Measurements from ENCODE around the gene DIS3L.
A peak's percentile ranks its signal among the peaks of the same experiment; 100 is the strongest.
"Not testable (repeated sequence)": the region's sequence is repeated elsewhere in the genome, so short reads cannot be mapped to it uniquely, and the experiment has no call there.

The DIS3L gene

DNA sequence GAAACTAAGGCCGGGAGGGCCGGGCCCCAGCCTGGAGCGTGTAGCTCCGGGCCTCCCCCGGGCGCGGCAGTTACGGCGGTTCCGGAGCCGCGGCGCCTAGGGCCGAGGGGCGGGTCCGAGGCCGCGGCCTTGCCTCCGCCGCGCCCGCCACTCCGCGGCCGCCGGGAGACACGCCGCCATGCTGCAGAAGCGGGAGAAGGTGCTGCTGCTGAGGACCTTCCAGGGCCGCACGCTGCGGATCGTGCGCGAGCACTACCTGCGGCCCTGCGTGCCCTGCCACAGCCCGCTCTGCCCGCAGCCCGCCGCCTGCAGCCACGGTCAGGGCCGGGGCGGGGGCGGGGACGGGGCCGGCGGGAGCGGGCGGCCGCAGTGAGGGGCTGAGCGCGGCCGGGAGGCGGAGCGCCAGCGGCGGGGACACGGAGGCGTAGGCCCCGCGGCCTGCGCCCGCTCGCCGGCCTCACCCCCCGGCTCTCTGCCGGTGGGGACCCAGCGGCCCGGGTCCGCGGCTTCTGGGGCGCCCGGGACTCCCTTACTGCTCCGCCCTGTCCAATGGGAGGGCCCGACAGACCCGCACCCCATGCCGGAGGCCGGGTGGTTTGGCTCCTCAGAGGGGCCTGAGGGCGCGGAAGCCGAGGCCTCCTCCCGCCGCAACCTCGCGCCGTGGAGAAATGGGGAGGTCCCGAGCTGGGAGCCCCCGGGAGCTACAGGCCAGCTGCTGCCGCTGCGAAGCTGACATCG, at the start of gene DIS3L:
Gene DIS3L (plus strand): TSS at position 150 of the 738 bp plus-strand sequence. CDS start 29 bp downstream, at position 179.
- DNase-seq = peak; percentile 77

GRCh38 chr15:66245832-66246231, 47.5 kb upstream of the DIS3L start:
- not testable (repeated sequence) for DNase-seq

DNA sequence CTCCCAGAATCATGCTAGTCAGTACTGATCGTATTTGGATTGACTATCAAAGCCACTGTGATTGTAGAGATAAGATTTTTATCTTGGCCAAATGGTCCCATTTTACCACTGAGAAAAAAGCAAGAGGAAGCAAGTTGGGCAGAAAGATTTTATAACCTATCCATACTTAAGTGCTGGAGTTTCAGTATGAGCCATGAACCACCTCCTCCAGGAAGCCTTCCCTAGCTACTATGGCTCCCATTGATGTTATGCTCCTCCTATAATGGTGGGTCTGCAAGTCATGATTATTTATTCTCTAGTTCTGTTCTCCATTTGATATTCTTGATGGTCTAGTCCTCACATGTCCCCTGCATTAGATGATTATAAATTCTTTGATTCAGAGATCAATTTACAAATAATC, 46.4 kb upstream of the DIS3L start:
- DNase-seq = no peak

GRCh38 chr15:66249605-66250174, 43.7 kb upstream of the DIS3L start:
- DNase-seq = no peak

GRCh38 chr15:66251065-66251789, 42.1 kb upstream of the DIS3L start:
- DNase-seq = no peak

DNA sequence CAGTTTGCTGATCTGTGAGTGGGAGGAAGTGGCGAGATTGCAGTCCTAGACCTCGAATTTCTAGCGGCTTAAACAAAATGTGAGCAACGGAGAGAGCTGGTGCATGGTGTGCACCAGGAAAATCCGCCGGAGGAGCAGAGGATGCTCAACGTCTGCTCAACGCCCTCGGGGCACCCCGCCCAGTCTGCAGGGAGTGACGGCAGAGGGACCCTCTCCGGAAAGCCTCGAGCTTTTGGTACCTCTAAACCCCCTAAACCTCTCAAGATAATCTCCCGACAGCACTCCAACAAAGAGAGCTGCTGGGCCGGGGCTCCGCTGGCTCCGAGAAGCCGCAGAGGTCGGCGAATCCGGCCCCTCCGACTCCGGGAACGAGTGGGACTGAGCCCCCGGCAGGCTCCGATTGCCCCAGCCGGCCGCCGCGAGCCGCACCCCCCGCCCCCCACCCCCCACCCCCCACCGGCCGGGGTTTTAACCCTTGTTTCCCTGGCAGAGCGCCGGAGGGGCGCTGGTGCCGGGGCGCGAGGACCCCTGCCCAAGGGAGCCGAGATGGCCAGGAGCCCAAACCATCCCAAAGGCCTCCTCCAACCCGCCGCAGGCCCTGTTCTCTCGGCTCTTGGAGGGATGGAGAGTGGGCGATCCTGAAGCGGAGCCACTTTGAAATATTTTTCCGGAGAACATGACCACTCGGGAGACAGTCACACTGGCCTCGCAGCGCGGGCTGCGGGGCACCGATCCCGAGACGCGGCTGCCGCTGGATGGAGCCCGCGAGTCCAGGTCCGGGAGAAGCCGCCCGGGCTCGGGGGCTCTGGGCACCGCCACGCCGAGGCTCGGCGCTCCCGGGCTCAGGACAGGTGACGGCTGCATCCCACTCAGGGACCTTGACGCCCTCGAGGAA, 41.3 kb upstream of the DIS3L start:
- DNase-seq = peak; percentile 67

GRCh38 chr15:66252685-66253417, 40.5 kb upstream of the DIS3L start:
- peak; percentile 56 for DNase-seq

DNA sequence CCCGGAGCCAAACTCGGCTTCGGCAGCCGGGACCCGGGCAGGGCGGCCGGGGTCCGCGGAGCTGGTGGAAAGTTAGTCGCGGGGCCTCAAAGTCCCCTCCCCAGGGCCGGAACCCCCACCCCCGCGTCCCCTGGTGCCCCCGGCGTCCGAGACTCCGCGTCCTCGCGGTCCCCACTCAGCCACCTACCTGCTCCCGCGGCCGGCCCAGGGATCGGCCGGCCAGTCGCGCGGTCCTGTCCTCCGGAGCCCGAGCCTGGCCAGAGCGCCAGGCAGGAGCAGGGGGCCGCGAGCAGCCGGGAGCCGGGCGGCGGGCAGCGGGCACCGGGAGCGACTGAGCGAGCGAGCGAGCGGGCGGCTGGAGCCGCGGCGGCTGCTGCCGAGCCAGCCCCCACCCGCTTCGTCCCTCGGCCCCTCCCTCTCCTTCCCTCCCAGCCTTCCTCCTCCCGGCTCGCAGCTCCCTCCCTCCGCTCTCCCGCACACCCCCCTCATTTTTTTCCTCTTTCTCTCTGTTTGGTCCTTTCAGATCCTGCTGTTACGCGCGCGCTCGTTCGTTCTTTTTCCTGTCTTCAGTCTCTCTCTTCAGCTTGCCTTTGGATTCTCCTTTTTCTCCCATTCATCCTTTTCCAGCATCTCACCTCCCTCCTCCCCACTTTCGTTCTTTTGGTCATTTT, 39.8 kb upstream of the DIS3L start, which contains the start of gene MEGF11:
Gene MEGF11 (minus strand): TSS at position 333 of the 671 bp plus-strand sequence. CDS start 125,347 bp downstream, outside the sequence.
- peak; percentile 71 for DNase-seq

DNA sequence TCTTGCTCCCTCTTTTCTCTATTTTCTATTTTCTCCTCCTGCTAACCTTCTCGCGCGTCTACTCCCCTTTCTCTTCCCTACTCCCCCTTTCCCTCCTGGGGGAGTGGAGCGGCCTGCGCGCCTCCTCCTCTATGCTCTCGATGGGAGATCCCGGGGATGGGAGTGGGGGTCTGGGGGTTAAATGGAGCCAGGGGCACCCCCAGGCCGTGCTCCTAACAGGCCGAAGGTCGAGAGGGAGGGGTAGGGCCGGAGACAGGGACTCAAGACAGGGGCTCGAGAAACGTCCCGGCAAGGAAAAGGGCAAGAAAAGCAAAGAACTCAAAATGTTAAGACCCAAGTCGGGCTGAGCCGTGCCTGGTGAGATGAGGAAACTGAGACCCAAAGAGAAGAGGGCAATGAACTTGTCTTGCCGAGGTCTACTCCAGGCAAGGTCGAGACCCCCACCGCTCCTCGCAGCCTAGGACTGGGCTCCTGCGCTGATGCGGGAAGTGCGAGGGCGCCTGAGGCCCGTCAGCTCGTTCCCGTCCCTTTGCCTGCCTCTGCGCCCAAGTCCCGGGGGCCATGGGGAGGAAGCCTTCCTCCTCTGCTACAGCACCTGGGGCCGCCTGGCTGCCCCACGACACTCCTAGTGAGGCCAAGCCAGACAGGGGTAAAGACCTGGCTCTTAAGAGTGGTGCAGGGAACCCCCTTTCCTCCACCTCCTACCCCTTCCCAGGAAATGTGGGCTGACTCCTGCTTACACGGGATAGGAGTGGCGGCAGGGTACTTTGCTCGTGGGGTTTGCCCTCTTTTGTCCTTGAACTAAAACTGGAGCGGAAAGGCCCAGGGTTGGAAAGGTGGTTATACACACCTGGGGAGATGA, 39.0 kb upstream of the DIS3L start:
- DNase-seq = no peak

- no peak for DNase-seq
These were observed 38.3 kb upstream of the DIS3L start for GRCh38 chr15:66254951-66255676.

- no peak for DNase-seq
These were observed 36.7 kb upstream of the DIS3L start for GRCh38 chr15:66256692-66257091.

- no peak for DNase-seq
These were observed 32.3 kb upstream of the DIS3L start for GRCh38 chr15:66261056-66261455.

DNA sequence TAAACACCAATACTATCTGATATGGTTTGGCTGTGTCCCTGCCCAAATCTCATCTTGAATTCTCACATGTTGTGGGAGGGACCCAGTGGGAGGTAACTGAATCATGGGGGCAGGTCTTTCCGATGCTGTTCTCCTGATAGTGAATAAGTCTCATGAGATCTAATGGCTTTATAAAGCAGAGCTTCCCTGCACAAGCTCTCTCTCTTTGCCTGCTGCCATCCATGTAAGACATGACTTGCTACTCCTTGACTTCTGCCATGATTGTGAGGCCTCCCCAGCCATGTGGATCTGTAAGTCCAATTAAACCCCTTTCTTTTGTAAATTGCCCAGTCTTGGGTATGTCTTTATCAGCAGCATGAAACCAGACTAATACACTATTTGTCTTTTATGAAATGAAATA, 30.5 kb upstream of the DIS3L start:
- not testable (repeated sequence) for DNase-seq

- no peak for DNase-seq
These were observed 28.4 kb upstream of the DIS3L start for GRCh38 chr15:66264859-66265513.

DNA sequence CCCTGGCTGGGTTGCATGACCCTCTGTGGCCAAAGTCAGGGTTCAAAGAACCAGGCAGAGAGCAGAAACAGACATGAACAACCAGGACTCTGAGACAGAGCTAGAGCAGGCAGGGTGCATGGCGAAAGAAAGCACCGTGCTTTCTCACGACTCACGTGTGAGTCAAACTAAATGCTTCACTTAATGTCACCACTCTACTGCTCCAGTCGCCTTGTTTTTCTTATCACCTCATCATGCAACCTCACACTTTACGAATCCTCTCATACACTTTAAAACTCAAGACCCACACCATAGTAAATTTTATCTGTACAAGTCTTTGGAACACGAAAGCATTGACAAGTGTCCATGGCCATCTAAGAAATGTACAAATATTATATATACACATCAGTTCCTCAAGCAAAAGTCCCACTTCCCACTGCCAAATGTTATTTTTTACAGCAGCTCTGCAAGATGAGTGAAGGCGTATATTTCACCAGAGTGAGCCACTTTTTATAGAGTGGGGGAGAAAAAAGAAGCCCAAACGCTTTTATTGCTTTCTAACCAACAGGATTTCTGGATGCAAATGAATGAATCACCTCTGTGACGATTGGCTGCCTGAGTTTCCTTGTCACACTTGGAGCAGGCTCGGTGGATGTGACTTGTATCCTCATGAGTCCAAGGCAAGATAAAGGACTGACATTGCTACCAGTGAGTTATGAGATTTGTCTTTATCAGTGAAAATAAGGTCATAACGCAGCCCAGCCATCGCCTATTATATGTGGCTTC, 23.9 kb upstream of the DIS3L start:
- DNase-seq = no peak

GRCh38 chr15:66270932-66271331, 22.4 kb upstream of the DIS3L start:
- no peak for DNase-seq

DNA sequence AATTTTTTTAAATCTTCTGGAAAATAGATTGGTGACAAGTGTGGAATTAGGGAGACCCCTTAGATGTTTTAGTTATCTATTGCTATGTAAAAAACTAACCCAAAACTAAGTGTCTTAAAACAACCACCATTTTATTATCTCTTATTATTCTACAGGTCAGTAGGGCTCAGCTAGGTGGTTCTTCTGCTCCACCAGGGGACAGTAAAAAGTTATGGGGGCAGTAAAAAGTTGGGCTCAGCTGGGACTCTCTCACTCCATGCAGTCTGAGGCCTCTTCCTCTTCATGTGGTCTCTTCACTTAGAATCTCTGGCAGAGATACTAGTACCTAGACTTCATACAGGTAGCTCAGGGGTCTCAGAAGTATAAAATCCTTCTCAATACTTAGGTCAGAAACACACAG, 18.0 kb upstream of the DIS3L start:
- DNase-seq = no peak

GRCh38 chr15:66276546-66276945, 16.8 kb upstream of the DIS3L start:
- no peak for DNase-seq

Measured in right forelimb (tissue), 1 donor.